Measurements from ENCODE around the gene SPRYD3. TPM values are rescaled to one million over a fixed set of nuclear protein-coding genes. Genes with fewer than 3 reads are reported as not detected.

SPRYD3 gene
- total RNA-seq, 4 donors from 2014 or later = 37.8 to 82.7 (median 58.9) TPM

DNA sequence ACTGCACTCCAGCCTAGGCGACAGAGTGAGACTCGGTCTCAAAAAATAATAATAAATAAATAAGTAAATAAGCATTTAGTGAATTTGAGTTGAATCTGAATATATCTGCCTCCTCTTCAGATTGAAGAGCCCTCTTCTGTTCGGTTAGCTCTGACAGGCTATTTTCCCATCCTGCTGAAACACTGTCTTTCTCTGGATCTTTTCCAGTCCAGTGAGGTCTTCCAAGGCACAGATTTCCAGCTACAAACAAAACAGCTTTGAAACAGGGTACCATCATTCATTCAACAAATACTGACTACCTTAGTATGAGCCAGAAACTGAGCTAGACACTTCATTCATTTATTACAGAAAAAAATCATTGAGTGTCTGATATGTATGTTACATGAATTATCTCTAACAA, 7.2 kb upstream of the SPRYD3 start:
- no peaks in the 10 kb centered on the region for H3K9me3 ChIP-seq
- no peak for DNase-seq
- TF ChIP-seq, protein P1, sequence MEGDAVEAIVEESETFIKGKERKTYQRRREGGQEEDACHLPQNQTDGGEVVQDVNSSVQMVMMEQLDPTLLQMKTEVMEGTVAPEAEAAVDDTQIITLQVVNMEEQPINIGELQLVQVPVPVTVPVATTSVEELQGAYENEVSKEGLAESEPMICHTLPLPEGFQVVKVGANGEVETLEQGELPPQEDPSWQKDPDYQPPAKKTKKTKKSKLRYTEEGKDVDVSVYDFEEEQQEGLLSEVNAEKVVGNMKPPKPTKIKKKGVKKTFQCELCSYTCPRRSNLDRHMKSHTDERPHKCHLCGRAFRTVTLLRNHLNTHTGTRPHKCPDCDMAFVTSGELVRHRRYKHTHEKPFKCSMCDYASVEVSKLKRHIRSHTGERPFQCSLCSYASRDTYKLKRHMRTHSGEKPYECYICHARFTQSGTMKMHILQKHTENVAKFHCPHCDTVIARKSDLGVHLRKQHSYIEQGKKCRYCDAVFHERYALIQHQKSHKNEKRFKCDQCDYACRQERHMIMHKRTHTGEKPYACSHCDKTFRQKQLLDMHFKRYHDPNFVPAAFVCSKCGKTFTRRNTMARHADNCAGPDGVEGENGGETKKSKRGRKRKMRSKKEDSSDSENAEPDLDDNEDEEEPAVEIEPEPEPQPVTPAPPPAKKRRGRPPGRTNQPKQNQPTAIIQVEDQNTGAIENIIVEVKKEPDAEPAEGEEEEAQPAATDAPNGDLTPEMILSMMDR (IDR thresholded peaks at IDR 0.05) = no peak
- TF ChIP-seq POLR2A (IDR thresholded peaks at IDR 0.05) = no peak
- H3K4me1 ChIP-seq = no peaks in the 10 kb centered on the region
- 75 to 76% methylated on average over 3 of the region's 3 CpGs for WGBS, 2 donors
- H3K36me3 ChIP-seq = no peaks in the 10 kb centered on the region
- H3K4me3 ChIP-seq (replicated peaks in 1 of 3) = no peak overlapping the region
- no peak overlapping the region for H3K27ac ChIP-seq
- no peaks in the 10 kb centered on the region for H3K27me3 ChIP-seq
- intact Hi-C loops (cut with DNase I) = no loop called here

DNA sequence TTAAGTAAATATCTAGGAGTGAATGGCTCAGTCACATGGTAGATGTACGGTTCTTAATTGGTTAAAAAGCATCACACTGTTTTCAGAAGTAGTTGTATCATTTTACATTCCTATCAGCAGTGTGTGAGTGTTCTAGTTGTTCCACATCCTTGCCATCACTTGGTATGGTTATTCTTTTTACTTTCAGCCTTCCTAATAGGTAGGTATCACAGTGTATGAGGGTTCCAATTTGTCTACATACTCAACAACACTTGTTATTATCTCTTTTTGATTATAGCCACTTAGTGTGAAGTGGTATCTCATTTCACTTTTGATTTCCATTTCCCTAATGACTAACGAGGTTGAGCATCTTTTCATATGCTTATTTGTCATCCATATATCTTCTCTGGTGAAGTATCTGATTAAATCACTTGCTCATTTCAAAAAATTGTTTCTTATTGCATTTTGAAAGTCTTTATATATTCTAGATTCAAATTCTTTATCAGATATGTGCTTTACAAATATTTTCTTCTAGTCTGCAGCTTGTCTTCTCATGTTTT, 3.5 kb upstream of the SPRYD3 start:
- DNase-seq = no peak
- intact Hi-C loops (cut with DNase I) = no loop called here
- no peaks in the 10 kb centered on the region for H3K27me3 ChIP-seq
- no peak overlapping the region for H3K27ac ChIP-seq
- no peaks in the 10 kb centered on the region for H3K36me3 ChIP-seq
- no peaks in the 10 kb centered on the region for H3K9me3 ChIP-seq
- peaks cover 18 to 19% of the 10 kb centered on the region in 2 donors for H3K4me1 ChIP-seq
- no peak overlapping the region for H3K4me3 ChIP-seq (replicated peaks in 1 of 3)
- 67 to 71% methylated on average over 2 of the region's 2 CpGs for WGBS, 2 donors
- no peak for TF ChIP-seq POLR2A (IDR thresholded peaks at IDR 0.05)

GRCh38 chr12:53078425-53079225, 565 bp downstream of the SPRYD3 start:
- Histone ChIP-seq H3K4me1 (peaks cover 23 to 28% of the 10 kb centered on the region in 2 donors), H3K27ac (peak overlapping the region; percentile 10 to 93 (median 68)), H3K36me3 (peaks cover 16% of the 10 kb centered on the region in 2 donors), H3K27me3 (no peaks in the 10 kb centered on the region), H3K9me3 (no peaks in the 10 kb centered on the region), H3K4me3 (replicated peaks in 1 of 3) (peak overlapping the region; percentile 34 to 78 (median 54))
- intact Hi-C loops (cut with DNase I) = no loop called here
- TF ChIP-seq POLR2A (IDR thresholded peaks at IDR 0.05) = no peak
- TF ChIP-seq, protein P1 (IDR thresholded peaks at IDR 0.05) = no peak
- peak in 1 of 2 donors; percentile 67 for DNase-seq
- 45 to 50% methylated on average over 9 to 11 of the region's 25 CpGs for WGBS, 2 donors

- TF ChIP-seq POLR2A (IDR thresholded peaks at IDR 0.05) = no peak
- TF ChIP-seq, protein P1 (IDR thresholded peaks at IDR 0.05) = no peak
- Histone ChIP-seq H3K4me1 (peaks cover 36 to 44% of the 10 kb centered on the region in 2 donors), H3K4me3 (replicated peaks in 1 of 3) (no peak overlapping the region), H3K9me3 (no peaks in the 10 kb centered on the region), H3K27me3 (no peaks in the 10 kb centered on the region), H3K27ac (no peak overlapping the region), H3K36me3 (peaks cover 16% of the 10 kb centered on the region in 2 donors)
- no peak for DNase-seq
- 88 to 89% methylated on average over 8 of the region's 8 CpGs for WGBS, 2 donors
- intact Hi-C loops (cut with DNase I) = no loop called here
Measured at GRCh38 chr12:53077030-53077429, 2.2 kb downstream of the SPRYD3 start.

GRCh38 chr12:53076461-53076860, 2.7 kb downstream of the SPRYD3 start:
- intact Hi-C loops (cut with DNase I) = no loop called here
- H3K4me1 ChIP-seq = peaks cover 37 to 50% of the 10 kb centered on the region in 2 donors
- H3K4me3 ChIP-seq (replicated peaks in 1 of 3) = no peak overlapping the region
- TF ChIP-seq, protein P1 (IDR thresholded peaks at IDR 0.05) = no peak
- TF ChIP-seq POLR2A (IDR thresholded peaks at IDR 0.05) = no peak
- peaks cover 16% of the 10 kb centered on the region in 2 donors for H3K36me3 ChIP-seq
- no peaks in the 10 kb centered on the region for H3K9me3 ChIP-seq
- peak overlapping the region in 1 of 3 donors; percentile 23 for H3K27ac ChIP-seq
- no peaks in the 10 kb centered on the region for H3K27me3 ChIP-seq
- DNase-seq = no peak
- WGBS, 2 donors = 89 to 92% methylated on average over 3 of the region's 3 CpGs
